ENCODE data around the gene CORO7.

- TF ChIP-seq POLR2A (IDR thresholded peaks at IDR 0.05) (no peak), CTCF (IDR thresholded peaks at IDR 0.05) (no peak)
These were observed 50.4 kb downstream of the CORO7 start for GRCh38 chr16:4366016-4366415.
